ENCODE results near the gene GREM1. TPM values are rescaled to one million over a fixed set of nuclear protein-coding genes. Genes with fewer than 3 reads are reported as not detected.

GREM1 gene
- under 0.01 TPM for total RNA-seq

DNA sequence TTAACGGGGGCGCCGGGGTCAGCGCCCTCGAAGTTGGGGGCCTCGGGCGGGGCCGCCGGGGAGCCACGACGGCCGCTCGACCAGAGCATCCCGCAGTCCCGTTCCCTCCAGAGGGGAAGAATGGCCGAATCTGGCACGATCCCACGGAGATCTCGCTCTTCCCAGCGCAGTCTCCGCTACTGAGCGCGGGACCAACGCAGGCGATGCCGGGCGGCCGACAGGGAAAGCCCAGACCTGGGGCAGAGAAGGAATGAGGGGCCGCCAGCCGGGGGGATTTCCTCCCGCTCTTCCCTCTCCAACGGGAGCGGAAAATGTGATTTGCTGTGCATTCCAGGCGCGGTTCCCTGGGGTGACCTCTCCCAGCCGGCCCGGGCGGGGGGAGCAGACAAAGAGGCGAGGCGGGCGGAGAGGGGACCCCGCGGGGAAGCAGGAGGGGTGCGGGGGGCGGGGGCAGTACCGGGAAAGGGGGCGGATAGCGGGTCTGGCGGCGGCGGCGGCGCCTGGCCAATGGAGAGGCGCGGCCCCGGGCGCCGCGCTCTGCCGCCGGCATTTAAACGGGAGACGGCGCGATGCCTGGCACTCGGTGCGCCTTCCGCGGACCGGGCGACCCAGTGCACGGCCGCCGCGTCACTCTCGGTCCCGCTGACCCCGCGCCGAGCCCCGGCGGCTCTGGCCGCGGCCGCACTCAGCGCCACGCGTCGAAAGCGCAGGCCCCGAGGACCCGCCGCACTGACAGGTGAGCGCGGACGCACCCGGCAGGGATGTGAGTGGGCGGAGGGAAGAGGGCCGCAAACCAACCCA is at the start of gene GREM1:
TSS of gene GREM1 (plus strand) at position 579 of the 801 bp plus-strand sequence. CDS start 12,687 bp downstream, outside the sequence.

Other genes starting within 250 kb of the GREM1 start
- 4.6 TPM for gene GOLGA8N, start 124.5 kb upstream of the GREM1 start, total RNA-seq
- 14.1 TPM for gene ARHGAP11A, start 102.5 kb upstream of the GREM1 start, total RNA-seq
- gene SCG5, start 76.3 kb upstream of the GREM1 start, total RNA-seq = 157 TPM

Measured in diencephalon (tissue), 1 donor.